Rectal smooth muscle tissue (tissue), 1 donor: ENCODE data around the gene TMCO4.

Experiments
- H3K27ac ChIP-seq: one replicate; pipeline ENCODE4 v1.7.0; 2013; ENCODE audit warnings: low read depth, low read length, inconsistent platforms
- H3K27me3 ChIP-seq: one replicate; pipeline ENCODE4 v1.7.0; 2013; ENCODE audit warnings: low read length; ENCODE audit not compliant: control insufficient read depth, insufficient read depth
- H3K36me3 ChIP-seq: one replicate; pipeline ENCODE4 v1.7.0; 2013; ENCODE audit warnings: low read length; ENCODE audit not compliant: control insufficient read depth, insufficient read depth
- H3K4me1 ChIP-seq: one replicate; pipeline ENCODE4 v1.7.0; 2013; ENCODE audit warnings: low read length; ENCODE audit not compliant: control insufficient read depth, insufficient read depth
- H3K4me3 ChIP-seq: one replicate; pipeline ENCODE4 v1.7.0; 2013; ENCODE audit warnings: low read length
- H3K9ac ChIP-seq: one replicate; pipeline ENCODE4 v1.7.0; 2013; ENCODE audit warnings: low read length

Gene TMCO4

GRCh38 chr1:19696820-19697219 is 102.9 kb downstream of the TMCO4 start:
- H3K27ac ChIP-seq = no peak overlapping the region
- no peak overlapping the region for H3K4me3 ChIP-seq
- H3K9ac ChIP-seq = no peak overlapping the region
- no peaks in the 10 kb centered on the region for H3K4me1 ChIP-seq
- H3K27me3 ChIP-seq = no peaks in the 10 kb centered on the region
- peaks cover 18% of the 10 kb centered on the region for H3K36me3 ChIP-seq

- Histone ChIP-seq H3K4me3 (no peak overlapping the region), H3K36me3 (peaks cover 21% of the 10 kb centered on the region), H3K4me1 (no peaks in the 10 kb centered on the region), H3K27ac (no peak overlapping the region), H3K9ac (no peak overlapping the region), H3K27me3 (no peaks in the 10 kb centered on the region)
These were observed 103.9 kb downstream of the TMCO4 start for GRCh38 chr1:19695772-19696171.

GRCh38 chr1:19694298-19694697 is 105.4 kb downstream of the TMCO4 start:
- Histone ChIP-seq H3K36me3 (peaks cover 20% of the 10 kb centered on the region), H3K27ac (no peak overlapping the region), H3K4me1 (no peaks in the 10 kb centered on the region), H3K27me3 (no peaks in the 10 kb centered on the region), H3K9ac (no peak overlapping the region), H3K4me3 (no peak overlapping the region)

GRCh38 chr1:19690342-19690741 is 109.4 kb downstream of the TMCO4 start:
- H3K4me3 ChIP-seq = no peak overlapping the region
- no peaks in the 10 kb centered on the region for H3K4me1 ChIP-seq
- H3K27ac ChIP-seq = no peak overlapping the region
- no peak overlapping the region for H3K9ac ChIP-seq
- H3K36me3 ChIP-seq = peaks cover 22% of the 10 kb centered on the region
- no peaks in the 10 kb centered on the region for H3K27me3 ChIP-seq

- Histone ChIP-seq H3K4me3 (no peak overlapping the region), H3K4me1 (no peaks in the 10 kb centered on the region), H3K9ac (no peak overlapping the region), H3K36me3 (peaks cover 20% of the 10 kb centered on the region), H3K27me3 (no peaks in the 10 kb centered on the region), H3K27ac (no peak overlapping the region)
These were observed 109.9 kb downstream of the TMCO4 start for GRCh38 chr1:19689856-19690255.

- H3K4me3 ChIP-seq = no peak overlapping the region
- no peak overlapping the region for H3K27ac ChIP-seq
- no peaks in the 10 kb centered on the region for H3K27me3 ChIP-seq
- no peak overlapping the region for H3K9ac ChIP-seq
- H3K36me3 ChIP-seq = peaks cover 19% of the 10 kb centered on the region
- no peaks in the 10 kb centered on the region for H3K4me1 ChIP-seq
These were observed 110.5 kb downstream of the TMCO4 start for GRCh38 chr1:19689085-19689757.

GRCh38 chr1:19688041-19688842 is 111.5 kb downstream of the TMCO4 start:
- Histone ChIP-seq H3K9ac (no peak overlapping the region), H3K27ac (no peak overlapping the region), H3K36me3 (peaks cover 19% of the 10 kb centered on the region), H3K27me3 (no peaks in the 10 kb centered on the region), H3K4me3 (no peak overlapping the region), H3K4me1 (no peaks in the 10 kb centered on the region)

GRCh38 chr1:19687414-19687813 is 112.3 kb downstream of the TMCO4 start:
- no peak overlapping the region for H3K9ac ChIP-seq
- H3K27ac ChIP-seq = no peak overlapping the region
- no peaks in the 10 kb centered on the region for H3K27me3 ChIP-seq
- no peak overlapping the region for H3K4me3 ChIP-seq
- peaks cover 20% of the 10 kb centered on the region for H3K36me3 ChIP-seq
- no peaks in the 10 kb centered on the region for H3K4me1 ChIP-seq

- no peak overlapping the region for H3K4me3 ChIP-seq
- no peaks in the 10 kb centered on the region for H3K4me1 ChIP-seq
- H3K9ac ChIP-seq = no peak overlapping the region
- peaks cover 20% of the 10 kb centered on the region for H3K36me3 ChIP-seq
- no peaks in the 10 kb centered on the region for H3K27me3 ChIP-seq
- no peak overlapping the region for H3K27ac ChIP-seq
These were observed 113.7 kb downstream of the TMCO4 start for GRCh38 chr1:19685994-19686393.

GRCh38 chr1:19684677-19685076 is 115.0 kb downstream of the TMCO4 start:
- Histone ChIP-seq H3K36me3 (peaks cover 17% of the 10 kb centered on the region), H3K4me3 (no peak overlapping the region), H3K9ac (no peak overlapping the region), H3K27me3 (no peaks in the 10 kb centered on the region), H3K4me1 (no peaks in the 10 kb centered on the region), H3K27ac (no peak overlapping the region)

GRCh38 chr1:19683351-19683750 is 116.4 kb downstream of the TMCO4 start:
- Histone ChIP-seq H3K36me3 (peaks cover 17% of the 10 kb centered on the region), H3K4me3 (no peak overlapping the region), H3K27me3 (no peaks in the 10 kb centered on the region), H3K9ac (no peak overlapping the region), H3K27ac (no peak overlapping the region), H3K4me1 (no peaks in the 10 kb centered on the region)

- Histone ChIP-seq H3K36me3 (peaks cover 16% of the 10 kb centered on the region), H3K27me3 (no peaks in the 10 kb centered on the region), H3K27ac (no peak overlapping the region)
These were observed 116.8 kb downstream of the TMCO4 start for GRCh38 chr1:19682901-19683300.

GRCh38 chr1:19682257-19682656 is 117.5 kb downstream of the TMCO4 start:
- Histone ChIP-seq H3K4me3 (no peak overlapping the region), H3K27me3 (no peaks in the 10 kb centered on the region), H3K36me3 (peaks cover 10% of the 10 kb centered on the region), H3K4me1 (no peaks in the 10 kb centered on the region), H3K9ac (no peak overlapping the region), H3K27ac (no peak overlapping the region)

More at GRCh38 chr1:19682901-19683300, 116.8 kb downstream of the TMCO4 start:
- Histone ChIP-seq H3K9ac (no peak overlapping the region), H3K4me3 (no peak overlapping the region), H3K4me1 (no peaks in the 10 kb centered on the region)
